Progenitor cell of endocrine pancreas (in vitro differentiated cells): ENCODE results near the gene MAN1C1. TPM values are rescaled to one million over a fixed set of nuclear protein-coding genes. Genes with fewer than 3 reads are reported as not detected.
"Not testable (repeated sequence)": the region's sequence is repeated elsewhere in the genome, so short reads cannot be mapped to it uniquely, and the experiment has no call there.

Source experiments
- DNase-seq: peaks from one replicate; pipeline ENCODE4 v3.0.0; 2021; ENCODE audit warnings: low spot score; ENCODE audit not compliant: unreplicated experiment
- H3K27ac Mint-ChIP-seq: 2 replicates; pipeline ENCODE4 v1.8.0; 2021; ENCODE audit warnings: mild to moderate bottlenecking, moderate library complexity, mixed read lengths
- H3K27me3 Mint-ChIP-seq: 2 replicates; pipeline ENCODE4 v1.8.0; 2021; ENCODE audit warnings: mixed read lengths
- H3K36me3 Mint-ChIP-seq: 2 replicates; pipeline ENCODE4 v1.8.0; 2022; ENCODE audit warnings: mixed read lengths; ENCODE audit not compliant: insufficient read depth
- H3K4me1 Mint-ChIP-seq: 2 replicates; pipeline ENCODE4 v1.8.0; 2021; ENCODE audit warnings: low read depth, mixed read lengths
- H3K4me3 Mint-ChIP-seq: 2 replicates; pipeline ENCODE4 v1.8.0; 2021; ENCODE audit warnings: low read depth, mild to moderate bottlenecking, moderate library complexity, mixed read lengths
- H3K9me3 Mint-ChIP-seq: 2 replicates; pipeline ENCODE4 v1.8.0; 2021; ENCODE audit warnings: low read depth, mixed read lengths
- total RNA-seq: library from RNA; stranded (reverse); gene quantifications from 2 replicates; pipeline ENCODE4 v1.2.1, GENCODE V29; 2021
- TF ChIP-seq, protein P1 (sequence below): fragments of 200-600 bp; sonication (generic); IDR thresholded peaks from one replicate; pipeline ENCODE4 v1.5.0; 2021; ENCODE audit warnings: antibody characterized with exemption, mild to moderate bottlenecking; ENCODE audit not compliant: unreplicated experiment

Gene MAN1C1
- total RNA-seq, 1 donor from 2014 or later: 5.1 TPM

DNA sequence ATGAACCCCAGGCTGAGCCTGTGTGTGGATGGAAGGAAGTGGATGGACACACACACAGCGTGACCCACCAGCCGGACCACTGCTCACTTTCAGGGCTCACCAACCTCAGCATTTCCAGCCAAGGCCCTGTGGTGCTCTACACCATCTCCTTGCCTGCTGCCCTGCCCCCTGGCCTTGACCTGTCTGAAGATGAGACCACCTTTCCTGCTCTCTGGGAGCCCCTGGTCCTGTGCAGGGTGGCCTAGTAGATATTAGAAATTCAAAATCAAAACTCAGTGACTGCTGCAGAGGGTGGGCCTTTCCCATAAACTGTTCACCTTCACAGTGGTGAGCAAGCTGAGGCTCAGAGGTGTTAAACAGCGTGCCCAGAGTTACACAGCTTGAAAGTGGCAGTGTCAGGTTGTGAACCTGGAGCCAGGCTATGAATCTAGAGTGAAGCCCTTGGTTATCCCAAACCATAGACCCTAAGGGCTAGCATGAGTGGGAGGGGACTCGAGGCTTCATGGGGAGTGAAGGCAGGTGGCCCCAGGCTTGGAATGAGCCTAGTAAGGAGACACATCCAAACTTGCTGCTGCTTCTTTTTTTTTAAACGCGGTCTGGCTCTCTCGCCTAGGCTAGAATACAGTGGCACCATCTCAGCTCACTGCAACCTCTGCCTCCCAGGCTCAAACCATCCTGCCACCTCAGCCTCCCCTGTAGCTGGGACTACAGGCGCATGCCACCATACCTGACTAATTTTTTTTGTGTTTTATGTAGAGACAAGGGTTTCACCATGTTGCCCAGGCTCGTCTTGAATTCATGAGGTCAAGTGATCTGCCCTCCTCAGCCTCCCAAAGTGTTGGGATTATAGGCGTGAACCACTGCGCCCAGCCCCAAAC lies 41.5 kb downstream of the MAN1C1 start:
- no peak overlapping the region for H3K4me3 Mint-ChIP-seq
- H3K9me3 Mint-ChIP-seq: no peaks in the 10 kb centered on the region
- H3K36me3 Mint-ChIP-seq: no peaks in the 10 kb centered on the region
- TF ChIP-seq, protein P1, sequence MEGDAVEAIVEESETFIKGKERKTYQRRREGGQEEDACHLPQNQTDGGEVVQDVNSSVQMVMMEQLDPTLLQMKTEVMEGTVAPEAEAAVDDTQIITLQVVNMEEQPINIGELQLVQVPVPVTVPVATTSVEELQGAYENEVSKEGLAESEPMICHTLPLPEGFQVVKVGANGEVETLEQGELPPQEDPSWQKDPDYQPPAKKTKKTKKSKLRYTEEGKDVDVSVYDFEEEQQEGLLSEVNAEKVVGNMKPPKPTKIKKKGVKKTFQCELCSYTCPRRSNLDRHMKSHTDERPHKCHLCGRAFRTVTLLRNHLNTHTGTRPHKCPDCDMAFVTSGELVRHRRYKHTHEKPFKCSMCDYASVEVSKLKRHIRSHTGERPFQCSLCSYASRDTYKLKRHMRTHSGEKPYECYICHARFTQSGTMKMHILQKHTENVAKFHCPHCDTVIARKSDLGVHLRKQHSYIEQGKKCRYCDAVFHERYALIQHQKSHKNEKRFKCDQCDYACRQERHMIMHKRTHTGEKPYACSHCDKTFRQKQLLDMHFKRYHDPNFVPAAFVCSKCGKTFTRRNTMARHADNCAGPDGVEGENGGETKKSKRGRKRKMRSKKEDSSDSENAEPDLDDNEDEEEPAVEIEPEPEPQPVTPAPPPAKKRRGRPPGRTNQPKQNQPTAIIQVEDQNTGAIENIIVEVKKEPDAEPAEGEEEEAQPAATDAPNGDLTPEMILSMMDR: no peak
- no peak for DNase-seq
- peak overlapping the region; percentile 88 for H3K27ac Mint-ChIP-seq
- peaks cover 3% of the 10 kb centered on the region for H3K4me1 Mint-ChIP-seq
- H3K27me3 Mint-ChIP-seq: peaks cover 5% of the 10 kb centered on the region

DNA sequence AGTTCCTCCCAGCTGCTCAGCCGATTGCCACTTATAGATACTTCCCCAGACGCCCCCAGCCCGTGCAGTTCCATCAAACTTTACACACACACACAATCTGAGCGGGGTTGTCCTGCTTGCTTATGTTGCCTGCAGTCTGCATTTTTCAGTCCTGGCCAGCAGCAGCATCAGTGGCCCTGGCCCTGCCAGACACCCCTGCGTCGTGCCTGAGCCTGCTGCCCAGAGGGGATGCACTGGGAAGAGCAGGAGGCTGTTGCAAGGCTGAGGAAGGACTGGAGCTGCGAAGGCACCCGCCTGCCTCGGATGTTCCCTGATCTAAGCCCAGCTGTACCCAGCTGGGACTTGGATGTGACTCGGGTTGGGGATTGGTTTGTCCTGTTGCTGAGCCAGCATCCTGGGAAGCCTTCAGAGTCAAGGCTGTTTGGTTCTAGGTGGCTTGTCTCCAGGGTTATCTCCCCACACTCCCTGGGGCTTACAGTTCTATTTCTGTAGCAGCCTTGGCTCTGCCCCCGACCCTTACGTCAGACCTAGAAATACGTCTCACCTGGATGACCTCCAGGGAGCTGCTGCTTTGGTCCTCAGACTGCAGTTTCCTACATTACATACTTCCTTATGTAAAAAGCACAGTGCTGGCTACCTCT lies 42.3 kb downstream of the MAN1C1 start:
- TF ChIP-seq, protein P1: no peak
- H3K27ac Mint-ChIP-seq: peak overlapping the region; percentile 88
- no peaks in the 10 kb centered on the region for H3K27me3 Mint-ChIP-seq
- H3K9me3 Mint-ChIP-seq: no peaks in the 10 kb centered on the region
- H3K4me3 Mint-ChIP-seq: no peak overlapping the region
- no peaks in the 10 kb centered on the region for H3K36me3 Mint-ChIP-seq
- peaks cover 3% of the 10 kb centered on the region for H3K4me1 Mint-ChIP-seq
- DNase-seq: no peak

DNA sequence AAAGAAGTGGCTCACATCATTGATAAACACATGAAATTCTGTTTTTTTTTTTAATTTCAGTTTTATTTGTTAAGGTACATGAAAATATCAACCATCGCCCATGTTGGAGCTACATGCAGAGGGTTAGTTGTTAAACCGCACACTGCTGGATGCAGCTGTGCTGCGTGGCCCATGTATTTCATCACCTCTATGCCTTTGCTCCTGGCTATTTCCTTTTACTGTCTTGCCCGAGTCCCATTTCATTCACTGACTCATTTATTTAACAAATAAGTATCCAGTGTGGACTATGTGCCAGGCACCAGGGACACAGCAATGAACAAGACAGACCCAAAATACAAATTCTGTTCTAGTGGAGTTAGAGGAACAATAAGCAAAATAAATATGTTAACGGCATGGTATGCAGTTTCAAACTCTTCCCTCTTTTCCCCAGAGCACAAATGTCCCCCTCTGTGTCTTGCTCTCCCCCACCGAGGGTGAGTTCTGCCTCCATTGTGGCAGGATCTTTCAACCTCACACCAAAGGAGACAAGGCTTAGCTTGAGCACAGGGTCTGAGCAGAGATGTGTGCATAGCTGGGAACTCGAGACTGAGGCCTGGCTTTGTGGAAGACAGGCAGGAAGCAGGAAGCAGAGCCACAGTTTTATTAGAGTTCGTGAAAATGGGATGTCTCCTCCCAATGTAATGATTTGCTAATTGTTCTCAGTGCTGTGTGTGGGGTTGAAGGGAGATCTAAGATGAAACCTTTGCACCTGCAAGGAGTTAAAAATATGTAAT lies 44.6 kb downstream of the MAN1C1 start:
- Mint-ChIP-seq H3K27ac (peak overlapping the region; percentile 64), H3K36me3 (no peaks in the 10 kb centered on the region), H3K27me3 (no peaks in the 10 kb centered on the region), H3K4me1 (peaks cover 3% of the 10 kb centered on the region), H3K4me3 (no peak overlapping the region), H3K9me3 (no peaks in the 10 kb centered on the region)
- TF ChIP-seq, protein P1: no peak
- no peak for DNase-seq

DNA sequence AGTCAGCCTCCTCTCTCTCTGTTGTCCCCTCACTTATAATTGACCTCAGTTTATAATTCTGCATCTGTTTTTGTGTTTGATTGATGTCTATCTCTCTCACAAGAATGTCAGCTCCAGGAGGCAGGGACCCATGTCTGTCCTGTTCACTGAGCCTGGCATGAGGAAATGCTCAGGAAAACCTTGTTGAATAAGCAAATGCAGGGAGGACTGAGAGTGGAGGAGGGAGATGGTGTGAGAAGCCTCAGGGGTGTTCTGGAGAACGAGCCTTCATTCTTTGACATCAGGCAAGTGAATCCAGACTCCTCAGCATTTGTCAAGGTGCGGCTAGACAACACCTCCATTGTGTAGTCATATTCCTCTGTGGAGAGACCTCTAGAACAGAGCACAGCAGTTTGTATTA lies 45.5 kb downstream of the MAN1C1 start:
- DNase-seq: no peak
- Mint-ChIP-seq H3K4me3 (no peak overlapping the region), H3K36me3 (no peaks in the 10 kb centered on the region), H3K4me1 (peaks cover 3% of the 10 kb centered on the region), H3K27ac (no peak overlapping the region), H3K27me3 (no peaks in the 10 kb centered on the region), H3K9me3 (no peaks in the 10 kb centered on the region)
- TF ChIP-seq, protein P1: no peak

DNA sequence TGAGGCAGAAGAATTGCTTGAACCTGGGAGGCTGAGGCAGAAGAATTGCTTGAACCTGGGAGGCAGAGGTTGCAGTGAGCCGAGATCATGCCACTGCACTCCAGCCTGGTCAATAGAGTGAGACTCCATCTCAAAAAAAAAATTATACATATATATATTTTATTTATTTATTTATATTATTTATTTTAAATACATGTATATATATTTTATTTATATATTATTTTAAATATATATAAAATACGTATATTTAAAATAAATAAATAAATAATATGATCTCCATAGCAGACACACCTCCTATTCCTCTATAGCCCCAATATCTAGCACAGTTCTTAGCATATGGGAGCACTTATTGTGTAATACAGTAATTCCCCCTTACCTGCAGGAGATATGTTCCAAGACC lies 46.4 kb downstream of the MAN1C1 start:
- not testable (repeated sequence) for DNase-seq, H3K4me3 Mint-ChIP-seq, H3K27me3 Mint-ChIP-seq, H3K27ac Mint-ChIP-seq, H3K4me1 Mint-ChIP-seq, H3K36me3 Mint-ChIP-seq, H3K9me3 Mint-ChIP-seq
